GM12878 (cell line): ENCODE measurements around the gene PTTG1. TPM values are rescaled to one million over a fixed set of nuclear protein-coding genes. Genes with fewer than 3 reads are reported as not detected.

Experiments
- ATAC-seq: fragments of 200-7000 bp; cut with Tn5 transposase; 3 replicates; pipeline ENCODE4 v1.9.1; 2020; ENCODE audit warnings: mild to moderate bottlenecking, moderate library complexity
- BruUV-seq: library from RNA; stranded (reverse); fragments of 400-500 nt; replicated peaks from 2 replicates; lab custom pipeline; 2021; lab: Mats Ljungman, UMichigan
- CTCF ChIA-PET: fragments of 300-600 bp; sonication (Branson Sonifier 250); formaldehyde crosslinking; extraction: SDS; loops from one replicate; lab custom pipeline; 2021; ENCODE audit warnings: inconsistent platforms; lab: Yijun Ruan, JAX
- POLR2A ChIA-PET: fragments of 350-600 bp; formaldehyde crosslinking; extraction: SDS; loops from one replicate; lab custom pipeline; 2021; ENCODE audit warnings: inconsistent platforms; lab: Charles Lee
- RAD21 ChIA-PET: fragments of 300-600 bp; sonication (Branson Sonifier 250); formaldehyde crosslinking; loops from one replicate; lab custom pipeline; 2023; ENCODE audit warnings: antibody characterized with exemption; ENCODE audit not compliant: unreplicated experiment; lab: Charles Lee
- SMC1A ChIA-PET: fragments of 300-600 bp; sonication (Branson Sonifier 250); formaldehyde crosslinking; loops from one replicate; lab custom pipeline; 2023; ENCODE audit not compliant: unreplicated experiment, uncharacterized antibody; lab: Charles Lee
- DNase-seq: peaks from one replicate; pipeline ENCODE4 v3.0.0-alpha.2; 2011; ENCODE audit warnings: low read depth, low spot score
- FAIRE-seq: peaks from 3 replicates; lab custom pipeline; 2011; peaks lifted over from hg19 to GRCh38; lab: Jason Lieb, UNC
- H2AFZ ChIP-seq: 2 replicates; pipeline ENCODE4 v1.6.0; 2011; ENCODE audit warnings: low read depth, low read length, control low read depth; ENCODE audit not compliant: control insufficient read depth
- H3K27ac ChIP-seq: 2 replicates; pipeline ENCODE4 v1.5.1; 2011; ENCODE audit warnings: control low read depth; ENCODE audit not compliant: control insufficient read depth, insufficient read depth
- H3K27me3 ChIP-seq, 2 experiments: replicated peaks in 1 of 2; 2 replicates each; pipeline versions ENCODE4 v1.6.0 to v1.6.1; 2011; ENCODE audit warnings: low read length in 1 of 2; ENCODE audit not compliant: control insufficient read depth in 2 of 2, insufficient read depth in 2 of 2
- H3K36me3 ChIP-seq, 2 experiments: 2 replicates each; pipeline ENCODE4 v1.5.1; 2011; ENCODE audit warnings: low read length in 1 of 2; ENCODE audit not compliant: control insufficient read depth in 2 of 2, insufficient read depth in 2 of 2
- H3K4me1 ChIP-seq: 2 replicates; pipeline ENCODE4 v1.6.1; 2011; ENCODE audit warnings: mild to moderate bottlenecking, low read length, moderate library complexity, mixed read lengths; ENCODE audit not compliant: control insufficient read depth, insufficient read depth
- H3K4me2 ChIP-seq: 2 replicates; pipeline ENCODE4 v1.6.0; 2011; ENCODE audit warnings: control low read depth; ENCODE audit not compliant: control insufficient read depth, insufficient read depth
- H3K4me3 ChIP-seq: fragments of 200-600 bp; sonication (generic); 2 replicates; pipeline ENCODE4 v1.5.1; 2016
- H3K79me2 ChIP-seq: 2 replicates; pipeline ENCODE4 v1.6.0; 2011; ENCODE audit warnings: low read length; ENCODE audit not compliant: control insufficient read depth, insufficient read depth
- H3K9ac ChIP-seq: 2 replicates; pipeline ENCODE4 v1.8.0; 2011; ENCODE audit warnings: low read length, control low read depth, mixed read lengths; ENCODE audit not compliant: control insufficient read depth, insufficient read depth
- H3K9me3 ChIP-seq: replicated peaks from 3 replicates; pipeline ENCODE4 v1.5.1; 2011; ENCODE audit warnings: mild to moderate bottlenecking, low read length; ENCODE audit not compliant: control insufficient read depth, insufficient read depth
- H4K20me1 ChIP-seq: 2 replicates; pipeline ENCODE4 v1.6.0; 2011; ENCODE audit not compliant: control insufficient read depth, insufficient read depth
- ATF7 ChIP-seq: fragments of 450-650 bp; IDR thresholded peaks from 2 replicates; pipeline ENCODE4 v1.6.1; 2016; ENCODE audit warnings: low read depth, mild to moderate bottlenecking
- CBX3 ChIP-seq: fragments of 200-600 bp; sonication (generic); IDR thresholded peaks from 2 replicates; pipeline ENCODE4 v1.6.1; 2016; ENCODE audit warnings: low read depth, borderline replicate concordance
- CBX5 ChIP-seq: sonication (generic); IDR thresholded peaks from 2 replicates; pipeline ENCODE4 v1.6.1; 2016; ENCODE audit warnings: low read depth, moderate library complexity, mild to moderate bottlenecking, inconsistent platforms
- DPF2 ChIP-seq: fragments of 450-650 bp; IDR thresholded peaks from 2 replicates; pipeline ENCODE4 v1.6.1; 2017; ENCODE audit warnings: mild to moderate bottlenecking
- FOXM1 ChIP-seq: IDR thresholded peaks from 2 replicates; pipeline ENCODE4 v1.6.1; 2012; ENCODE audit warnings: low read depth, mild to moderate bottlenecking, inconsistent platforms, low read length, moderate library complexity
- HDAC6 ChIP-seq: fragments of 200-600 bp; sonication (generic); IDR thresholded peaks from one replicate; pipeline ENCODE4 v1.8.0; 2017; ENCODE audit warnings: antibody characterized with exemption; ENCODE audit not compliant: unreplicated experiment
- JUNB ChIP-seq: IDR thresholded peaks from 2 replicates; pipeline ENCODE4 v1.6.1; 2016; ENCODE audit warnings: antibody characterized with exemption, mild to moderate bottlenecking
- KDM1A ChIP-seq: fragments of 200-600 bp; sonication (generic); IDR thresholded peaks from 2 replicates; pipeline ENCODE4 v1.6.1; 2016; ENCODE audit warnings: borderline replicate concordance
- NBN ChIP-seq: fragments of 450-650 bp; IDR thresholded peaks from 2 replicates; pipeline ENCODE4 v1.6.1; 2016
- NFYA ChIP-seq: IDR thresholded peaks from 2 replicates; pipeline ENCODE4 v1.6.1; 2011; ENCODE audit warnings: low read depth, mild to moderate bottlenecking, low read length, improper control_type of control experiment, borderline replicate concordance
- NR2F1 ChIP-seq: fragments of 450-650 bp; conservative IDR thresholded peaks from 2 replicates; pipeline ENCODE4 v1.6.1; 2017; ENCODE audit warnings: mild to moderate bottlenecking
- SMC3 ChIP-seq: IDR thresholded peaks from 2 replicates; pipeline ENCODE4 v1.6.1; 2011; ENCODE audit warnings: low read length, improper control_type of control experiment, borderline replicate concordance
- SUZ12 ChIP-seq: fragments of 200-600 bp; sonication (generic); IDR thresholded peaks from one replicate; pipeline ENCODE4 v1.6.1; 2018; ENCODE audit warnings: antibody characterized with exemption, mild to moderate bottlenecking; ENCODE audit not compliant: unreplicated experiment
- TAF1 ChIP-seq: IDR thresholded peaks from 2 replicates; pipeline ENCODE4 v1.6.1; 2011; ENCODE audit warnings: mild to moderate bottlenecking, low read depth, low read length, borderline replicate concordance
- TBL1XR1 ChIP-seq: IDR thresholded peaks from 2 replicates; pipeline ENCODE4 v1.6.1; 2012; ENCODE audit warnings: low read depth, low read length, improper control_type of control experiment
- WGBS: methylation state at CpG from one replicate; pipeline ENCODE4 v1.1.6; 2016; ENCODE audit warnings: low lambda C conversion rate; ENCODE audit not compliant: insufficient replicate concordance, insufficient coverage; ENCODE audit errors: missing lambda C conversion rate; 5-methylcytosine and 5-hydroxymethylcytosine counted together
- in situ Hi-C: fragments of 300-500 bp; cut with MboI; formaldehyde crosslinking; loops from 9 replicates; pipeline ENCODE4 v1.14.3; 2018; ENCODE audit warnings: mixed read lengths
- intact Hi-C: fragments of 100-400 bp; cut with micrococcal nuclease; formaldehyde crosslinking; loops from one replicate; pipeline ENCODE4 v1.14.2; 2022; ENCODE audit not compliant: unreplicated experiment
- polyA plus RNA-seq, 11 experiments: library from polyadenylated mRNA; depleted of rRNA in 4 of 11; unstranded in 6 of 11; stranded (reverse) in 5 of 11; fragments of >200 nt; fragmentation: Nextera tagmentation in 4 of 11; fragmentation: Illumina TruSeq in 1 of 11; extraction: Ambion mirVana in 4 of 11; extraction: Trizol in 1 of 11; gene quantifications; 1 replicate in 1 of 11; 2 replicates in 10 of 11; pipeline versions ENCODE4 v1.2.1 to v1.2.3, GENCODE V29; 2011 to 2016; ENCODE audit warnings: inconsistent platforms in 2 of 11, missing spikeins in 2 of 11, low read depth in 1 of 11
- total RNA-seq, 4 experiments: library from RNA; depleted of rRNA in 3 of 4; stranded (reverse); fragments of >200 nt in 3 of 4; fragmentation: Illumina TruSeq in 1 of 4; extraction: Trizol in 1 of 4; gene quantifications; 2 replicates each; pipeline versions ENCODE4 v1.2.1 to v1.2.3, GENCODE V29; 2013 to 2021
- TF ChIP-seq, protein P1 (sequence below): IDR thresholded peaks from 2 replicates; pipeline ENCODE4 v1.6.1; 2012; ENCODE audit warnings: low read depth, low read length, improper control_type of control experiment
- TF ChIP-seq, protein P2 (sequence below): fragments of 450-650 bp; IDR thresholded peaks from 2 replicates; pipeline ENCODE4 v1.6.1; 2016; ENCODE audit warnings: mild to moderate bottlenecking
- TF ChIP-seq, protein P3 (sequence below): IDR thresholded peaks from 2 replicates; pipeline ENCODE4 v1.6.1; 2012; ENCODE audit warnings: mild to moderate bottlenecking, low read depth, low read length

The PTTG1 gene
- total and polyA plus RNA-seq, 10 of the 15 experiments (the other 5 are each of a cell fraction or from before 2014, with no cell fraction given): 154 to 1,033 (median 377) TPM

DNA sequence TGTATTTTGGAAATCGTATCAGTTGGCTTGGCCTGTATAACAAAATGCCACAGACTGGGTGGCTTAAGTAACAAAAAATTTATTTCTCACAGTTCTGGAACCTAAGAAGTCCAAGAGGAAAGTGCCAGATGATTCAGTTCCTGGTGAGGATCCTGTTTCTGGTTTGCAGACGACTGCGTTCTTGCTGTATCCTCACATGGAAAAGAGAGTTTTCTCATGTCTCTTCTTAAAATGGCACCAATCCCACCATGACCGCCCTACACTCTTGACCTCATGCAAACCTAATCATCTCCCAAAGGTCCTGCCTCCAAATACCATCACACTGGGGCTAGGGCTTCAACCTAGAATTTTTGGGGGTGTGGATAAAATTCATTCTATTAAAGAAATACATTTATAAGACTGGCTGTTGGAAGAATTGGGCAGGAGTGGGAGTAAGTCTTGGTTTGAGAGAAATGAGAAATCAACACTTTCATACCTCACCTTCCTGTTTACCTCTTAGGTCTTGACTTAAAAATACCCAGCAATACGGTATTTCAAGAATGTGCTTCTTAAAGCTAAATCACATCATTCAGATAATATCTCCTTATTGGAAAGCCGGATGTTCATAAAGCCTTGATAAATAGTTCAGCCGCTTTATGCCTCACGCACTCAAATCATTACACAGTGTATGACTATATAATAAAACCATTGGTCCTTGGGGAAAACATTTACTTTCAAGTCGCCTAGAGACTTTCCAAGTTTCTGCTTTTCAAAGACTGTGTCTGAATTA, 28.7 kb downstream of the PTTG1 start (continued):
- TF ChIP-seq CBX5 (peak; percentile 45; the same call in 1 of the 2 replicates), FOXM1 (peak; percentile 59; the same call in 1 of the 2 replicates), ATF7 (peak; percentile 39; the same call in 1 of the 2 replicates), TBL1XR1 (0 out of 2 replicates have a peak, but pooled peaks have one; percentile 25), NR2F1 (no peak), NBN (0 out of 2 replicates have a peak, but pooled peaks have one; percentile 44), HDAC6 (no peak)
- TF ChIP-seq, protein P1, sequence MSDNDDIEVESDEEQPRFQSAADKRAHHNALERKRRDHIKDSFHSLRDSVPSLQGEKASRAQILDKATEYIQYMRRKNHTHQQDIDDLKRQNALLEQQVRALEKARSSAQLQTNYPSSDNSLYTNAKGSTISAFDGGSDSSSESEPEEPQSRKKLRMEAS: no peak
- TF ChIP-seq, all 136 proteins: peak for 28

DNA sequence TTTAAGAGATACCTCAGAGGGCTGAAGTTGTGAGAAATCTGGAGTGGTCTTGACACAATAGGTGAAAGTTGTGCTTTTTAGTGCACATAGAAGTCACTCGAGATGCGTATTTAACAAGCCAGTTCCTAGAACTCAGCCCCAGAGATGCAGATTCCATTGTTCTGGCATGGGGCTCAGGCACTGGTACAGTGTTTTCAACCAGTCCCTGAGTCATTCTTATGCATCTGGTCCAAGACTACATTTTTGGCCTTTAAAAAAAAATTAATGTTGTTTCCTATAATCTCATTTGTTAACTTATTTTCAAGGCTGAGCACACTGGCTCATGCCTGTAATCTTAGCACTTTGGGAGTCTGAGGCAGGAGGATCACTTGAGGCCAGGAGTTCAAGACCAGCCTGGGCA, 29.6 kb downstream of the PTTG1 start:
- Histone ChIP-seq H3K4me3 (no peak overlapping the region; the same call in 1 of the 2 replicates), H3K27me3 (no peaks in the 10 kb centered on the region), H4K20me1 (no peaks in the 10 kb centered on the region), H3K36me3 (no peaks in the 10 kb centered on the region), H3K9me3 (peaks cover 8% of the 10 kb centered on the region; the same call in 2 of the 3 replicates), H3K4me1 (peaks cover 51% of the 10 kb centered on the region), H3K9ac (peak overlapping the region; percentile 30; the same call in 1 of the 2 replicates), H2AFZ (no peak overlapping the region; the same call in 1 of the 2 replicates), H3K4me2 (peak overlapping the region; percentile 57; the same call in 1 of the 2 replicates), H3K79me2 (no peaks in the 10 kb centered on the region; the same call in none of the 2 replicates), H3K27ac (peak overlapping the region; percentile 70)
- FAIRE-seq (no peak), ATAC-seq (peak; percentile 1; the same call in 2 of the 3 replicates), DNase-seq (no peak)
- 97% methylated on average over 2 of the region's 2 CpGs for WGBS
- intact Hi-C loops (no loop called here), in situ Hi-C loops (no loop called here)
- ChIA-PET SMC1A (interaction anchor here (3.1 to 3.7 kb wide), 3 partner anchors 10 to 24 kb away, joined by 12 to 50 read pairs (median 33); no protein-coding TSS in a partner anchor), POLR2A (interaction anchor here (0.6 to 3.5 kb wide), 3 partner anchors 8 to 20 kb away, joined by 4 to 40 read pairs (median 4); no protein-coding TSS in a partner anchor), CTCF (no interaction called here), RAD21 (interaction anchor here (1.4 to 3.7 kb wide), 3 partner anchors 9 to 16 kb away, joined by 4 to 43 read pairs (median 24); no protein-coding TSS in a partner anchor)
- no TSS peak for BruUV-seq
- TF ChIP-seq SUZ12 (no peak), NFYA (no peak), TAF1 (no peak), FOXM1 (no peak), JUNB (no peak), ATF7 (no peak), CBX3 (no peak), SMC3 (no peak), DPF2 (no peak), KDM1A (no peak)
- TF ChIP-seq, protein P2, sequence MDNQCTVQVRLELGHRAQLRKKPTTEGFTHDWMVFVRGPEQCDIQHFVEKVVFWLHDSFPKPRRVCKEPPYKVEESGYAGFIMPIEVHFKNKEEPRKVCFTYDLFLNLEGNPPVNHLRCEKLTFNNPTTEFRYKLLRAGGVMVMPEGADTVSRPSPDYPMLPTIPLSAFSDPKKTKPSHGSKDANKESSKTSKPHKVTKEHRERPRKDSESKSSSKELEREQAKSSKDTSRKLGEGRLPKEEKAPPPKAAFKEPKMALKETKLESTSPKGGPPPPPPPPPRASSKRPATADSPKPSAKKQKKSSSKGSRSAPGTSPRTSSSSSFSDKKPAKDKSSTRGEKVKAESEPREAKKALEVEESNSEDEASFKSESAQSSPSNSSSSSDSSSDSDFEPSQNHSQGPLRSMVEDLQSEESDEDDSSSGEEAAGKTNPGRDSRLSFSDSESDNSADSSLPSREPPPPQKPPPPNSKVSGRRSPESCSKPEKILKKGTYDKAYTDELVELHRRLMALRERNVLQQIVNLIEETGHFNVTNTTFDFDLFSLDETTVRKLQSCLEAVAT: no peak
- TF ChIP-seq, protein P3, sequence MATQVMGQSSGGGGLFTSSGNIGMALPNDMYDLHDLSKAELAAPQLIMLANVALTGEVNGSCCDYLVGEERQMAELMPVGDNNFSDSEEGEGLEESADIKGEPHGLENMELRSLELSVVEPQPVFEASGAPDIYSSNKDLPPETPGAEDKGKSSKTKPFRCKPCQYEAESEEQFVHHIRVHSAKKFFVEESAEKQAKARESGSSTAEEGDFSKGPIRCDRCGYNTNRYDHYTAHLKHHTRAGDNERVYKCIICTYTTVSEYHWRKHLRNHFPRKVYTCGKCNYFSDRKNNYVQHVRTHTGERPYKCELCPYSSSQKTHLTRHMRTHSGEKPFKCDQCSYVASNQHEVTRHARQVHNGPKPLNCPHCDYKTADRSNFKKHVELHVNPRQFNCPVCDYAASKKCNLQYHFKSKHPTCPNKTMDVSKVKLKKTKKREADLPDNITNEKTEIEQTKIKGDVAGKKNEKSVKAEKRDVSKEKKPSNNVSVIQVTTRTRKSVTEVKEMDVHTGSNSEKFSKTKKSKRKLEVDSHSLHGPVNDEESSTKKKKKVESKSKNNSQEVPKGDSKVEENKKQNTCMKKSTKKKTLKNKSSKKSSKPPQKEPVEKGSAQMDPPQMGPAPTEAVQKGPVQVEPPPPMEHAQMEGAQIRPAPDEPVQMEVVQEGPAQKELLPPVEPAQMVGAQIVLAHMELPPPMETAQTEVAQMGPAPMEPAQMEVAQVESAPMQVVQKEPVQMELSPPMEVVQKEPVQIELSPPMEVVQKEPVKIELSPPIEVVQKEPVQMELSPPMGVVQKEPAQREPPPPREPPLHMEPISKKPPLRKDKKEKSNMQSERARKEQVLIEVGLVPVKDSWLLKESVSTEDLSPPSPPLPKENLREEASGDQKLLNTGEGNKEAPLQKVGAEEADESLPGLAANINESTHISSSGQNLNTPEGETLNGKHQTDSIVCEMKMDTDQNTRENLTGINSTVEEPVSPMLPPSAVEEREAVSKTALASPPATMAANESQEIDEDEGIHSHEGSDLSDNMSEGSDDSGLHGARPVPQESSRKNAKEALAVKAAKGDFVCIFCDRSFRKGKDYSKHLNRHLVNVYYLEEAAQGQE: no peak
